ENCODE data around the gene COL15A1.

The COL15A1 gene

GRCh38 chr9:98929895-98930341 is 13.8 kb upstream of the COL15A1 start:
- in situ Hi-C loops (cut with HindIII; ENCODE audit: low sequenced_read_pairs), result no loop called here
- TF ChIP-seq CTCF (IDR thresholded peaks at IDR 0.05; ENCODE audit: low read depth, low read length), result no peak
- no peak overlapping the region for H3K4me3 ChIP-seq (ENCODE audit: low read depth, low read length)
- DNase-seq (ENCODE audit: low read depth, low spot score), result peak; percentile 76

DNA sequence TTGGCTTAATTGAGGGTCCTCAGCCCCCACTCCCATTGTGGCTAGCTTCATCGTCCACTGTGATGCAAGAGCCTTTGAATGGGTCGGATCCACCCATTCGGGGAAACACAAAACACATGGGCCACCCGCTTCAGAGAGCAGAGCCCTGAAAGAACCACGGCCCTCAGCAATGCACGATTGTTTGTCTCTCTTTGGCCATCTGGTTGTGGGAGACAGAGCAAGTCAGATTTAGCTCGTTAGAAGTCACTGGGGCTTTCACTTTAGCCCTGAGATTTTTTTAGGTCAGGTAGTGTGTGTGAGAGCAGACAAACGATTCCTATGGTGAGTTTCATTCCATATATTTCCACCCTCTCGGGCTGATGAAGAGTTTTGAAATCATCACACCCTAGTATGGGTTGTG is 12.9 kb upstream of the COL15A1 start:
- H3K4me3 ChIP-seq (ENCODE audit: low read depth, low read length), result no peak overlapping the region
- no peak for DNase-seq (ENCODE audit: low read depth, low spot score)
- in situ Hi-C loops (cut with HindIII; ENCODE audit: low sequenced_read_pairs), result no loop called here
- no peak for TF ChIP-seq CTCF (IDR thresholded peaks at IDR 0.05; ENCODE audit: low read depth, low read length)

- no peak for TF ChIP-seq CTCF (IDR thresholded peaks at IDR 0.05; ENCODE audit: low read depth, low read length)
- H3K4me3 ChIP-seq (ENCODE audit: low read depth, low read length), result no peak overlapping the region
- in situ Hi-C loops (cut with HindIII; ENCODE audit: low sequenced_read_pairs), result no loop called here
- DNase-seq (ENCODE audit: low read depth, low spot score), result no peak
These were observed 11.9 kb upstream of the COL15A1 start for GRCh38 chr9:98931600-98932389.

GRCh38 chr9:98933185-98933584 is 10.5 kb upstream of the COL15A1 start:
- TF ChIP-seq CTCF (IDR thresholded peaks at IDR 0.05; ENCODE audit: low read depth, low read length), result no peak
- in situ Hi-C loops (cut with HindIII; ENCODE audit: low sequenced_read_pairs), result no loop called here
- H3K4me3 ChIP-seq (ENCODE audit: low read depth, low read length), result no peak overlapping the region
- DNase-seq (ENCODE audit: low read depth, low spot score), result no peak

GRCh38 chr9:98933890-98934289 is 9.8 kb upstream of the COL15A1 start:
- TF ChIP-seq CTCF (IDR thresholded peaks at IDR 0.05; ENCODE audit: low read depth, low read length), result no peak
- H3K4me3 ChIP-seq (ENCODE audit: low read depth, low read length), result no peak overlapping the region
- no peak for DNase-seq (ENCODE audit: low read depth, low spot score)
- in situ Hi-C loops (cut with HindIII; ENCODE audit: low sequenced_read_pairs), result no loop called here

- no peak for TF ChIP-seq CTCF (IDR thresholded peaks at IDR 0.05; ENCODE audit: low read depth, low read length)
- DNase-seq (ENCODE audit: low read depth, low spot score), result no peak
- H3K4me3 ChIP-seq (ENCODE audit: low read depth, low read length), result no peak overlapping the region
- in situ Hi-C loops (cut with HindIII; ENCODE audit: low sequenced_read_pairs), result no loop called here
These were observed 8.6 kb upstream of the COL15A1 start for GRCh38 chr9:98935071-98935505.
